HL-60 (cell line): ENCODE measurements around the gene RAD18.
A peak's percentile ranks its signal among the peaks of the same experiment; 100 is the strongest.

ENCODE experiments used
- DNase-seq, 2 experiments: peaks; one replicate each; pipeline ENCODE4 v3.0.0-alpha.2; 2010 to 2020; ENCODE audit warnings: low read depth in 1 of 2, low spot score in 1 of 2
- H3K27ac ChIP-seq: fragments of 250-450 bp; sonication (Bioruptor Pico); replicated peaks from 2 replicates; pipeline ENCODE4 v1.5.1; 2020; ENCODE audit warnings: mild to moderate bottlenecking, moderate library complexity
- H3K27me3 ChIP-seq: fragments of 250-450 bp; sonication (Bioruptor Pico); 2 replicates; pipeline ENCODE4 v1.5.1; 2021; ENCODE audit warnings: mild to moderate bottlenecking, moderate library complexity; ENCODE audit not compliant: insufficient read depth, poor library complexity, severe bottlenecking
- H3K4me3 ChIP-seq: replicated peaks from 2 replicates; pipeline ENCODE4 v1.5.1; 2011; ENCODE audit warnings: mild to moderate bottlenecking, control low read depth, low read length; ENCODE audit not compliant: insufficient read depth
- GABPA ChIP-seq: IDR thresholded peaks from 2 replicates; pipeline ENCODE4 v1.6.1; 2012; ENCODE audit warnings: low read depth
- POLR2AphosphoS5 ChIP-seq: IDR thresholded peaks from 2 replicates; pipeline ENCODE4 v1.6.1; 2012; ENCODE audit warnings: low read depth
- SPI1 ChIP-seq: IDR thresholded peaks from 2 replicates; pipeline ENCODE4 v1.6.1; 2012; ENCODE audit warnings: low read depth, mild to moderate bottlenecking, borderline replicate concordance
- long read RNA-seq: library from polyadenylated mRNA; unstranded; transcript quantifications from one replicate; pipeline ENCODE4 v2.0.0, GENCODE V29; 2020
- TF ChIP-seq, protein P1 (sequence below): IDR thresholded peaks from one replicate; pipeline ENCODE4 v1.5.1; 2011; ENCODE audit warnings: low read length, control low read depth, inconsistent platforms; ENCODE audit not compliant: insufficient read depth
- TF ChIP-seq, protein P2 (sequence below): IDR thresholded peaks from 2 replicates; pipeline ENCODE4 v1.6.1; 2012; ENCODE audit warnings: low read depth; ENCODE audit not compliant: insufficient replicate concordance

Gene RAD18, protein sequence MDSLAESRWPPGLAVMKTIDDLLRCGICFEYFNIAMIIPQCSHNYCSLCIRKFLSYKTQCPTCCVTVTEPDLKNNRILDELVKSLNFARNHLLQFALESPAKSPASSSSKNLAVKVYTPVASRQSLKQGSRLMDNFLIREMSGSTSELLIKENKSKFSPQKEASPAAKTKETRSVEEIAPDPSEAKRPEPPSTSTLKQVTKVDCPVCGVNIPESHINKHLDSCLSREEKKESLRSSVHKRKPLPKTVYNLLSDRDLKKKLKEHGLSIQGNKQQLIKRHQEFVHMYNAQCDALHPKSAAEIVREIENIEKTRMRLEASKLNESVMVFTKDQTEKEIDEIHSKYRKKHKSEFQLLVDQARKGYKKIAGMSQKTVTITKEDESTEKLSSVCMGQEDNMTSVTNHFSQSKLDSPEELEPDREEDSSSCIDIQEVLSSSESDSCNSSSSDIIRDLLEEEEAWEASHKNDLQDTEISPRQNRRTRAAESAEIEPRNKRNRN
- long read RNA-seq, full-length matches to known transcripts: 45 of 71 reads
- long read RNA-seq, partial matches to known transcripts: 21 of 71 reads
- long read RNA-seq, other reads (novel, unspliced or antisense): 5 of 71 reads

DNA sequence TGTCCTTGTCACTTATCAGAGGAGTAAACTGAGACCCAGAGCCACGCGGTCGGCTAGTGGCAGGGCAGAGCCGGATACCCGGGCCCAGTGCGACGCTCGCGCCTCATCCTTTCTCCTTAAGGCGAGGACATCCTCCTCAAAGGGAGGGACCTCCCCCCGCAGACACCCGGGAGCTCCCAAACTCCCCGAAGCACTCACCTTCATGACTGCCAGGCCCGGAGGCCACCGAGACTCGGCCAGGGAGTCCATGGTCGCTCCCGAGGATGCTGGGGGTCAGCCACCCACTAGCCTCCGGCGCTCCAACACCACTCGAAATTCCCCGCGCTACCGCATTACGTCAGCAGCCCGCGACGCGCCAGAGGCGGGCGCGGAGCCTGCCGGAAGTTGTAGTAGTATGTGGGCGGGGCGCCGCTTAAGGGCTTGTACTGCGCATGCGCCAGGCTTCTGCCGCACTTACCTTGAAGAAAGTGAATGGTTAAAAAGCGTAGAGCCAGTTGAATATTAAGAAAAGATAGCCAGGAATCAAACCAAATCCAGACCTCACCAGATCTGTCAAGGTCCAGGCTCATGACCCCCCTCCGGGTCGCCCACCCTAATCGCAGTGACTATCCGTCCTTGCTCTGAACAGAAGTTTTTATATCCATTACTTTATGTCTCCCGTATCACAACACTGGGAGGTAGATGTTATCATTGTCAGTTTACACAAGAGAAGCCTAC, at the start of gene RAD18:
TSS of gene RAD18 (minus strand) at position 336 of the 717 bp plus-strand sequence. CDS start at position 249, 87 bp downstream.
- no peaks in the 10 kb centered on the region for H3K27me3 ChIP-seq
- peak within 1 kb of the TSS; percentile 67 for H3K27ac ChIP-seq
- peak; percentile 76 to 91 for DNase-seq
- H3K4me3 ChIP-seq: peak within 1 kb of the TSS; percentile 81
- TF ChIP-seq SPI1 (no peak), POLR2AphosphoS5 (peak; percentile 55; the same call in 1 of the 2 replicates), GABPA (peak; percentile 57; the same call in 1 of the 2 replicates)

DNA sequence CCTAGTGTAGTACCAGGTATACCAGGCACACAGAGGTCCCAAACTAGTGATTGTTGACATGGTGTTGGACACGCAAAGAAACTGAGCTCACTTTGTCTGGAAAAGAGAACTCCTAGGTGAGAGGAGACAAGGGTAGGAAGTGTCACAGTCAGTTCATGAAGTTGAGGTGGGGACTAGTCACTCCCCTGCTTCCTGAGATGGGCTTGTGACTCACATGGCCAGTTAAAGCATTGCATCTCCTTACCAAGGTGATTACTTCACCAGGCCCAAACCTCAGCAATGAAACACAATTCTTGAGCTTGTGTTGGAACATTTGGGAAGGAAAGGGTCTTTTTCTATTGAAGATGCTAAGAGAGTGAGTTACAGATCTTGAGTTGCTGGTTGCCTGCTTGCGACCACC, 49.2 kb upstream of the RAD18 start:
- no peak for DNase-seq
- Histone ChIP-seq H3K27me3 (no peaks in the 10 kb centered on the region), H3K27ac (no peak overlapping the region), H3K4me3 (no peak overlapping the region)
- TF ChIP-seq, protein P1, sequence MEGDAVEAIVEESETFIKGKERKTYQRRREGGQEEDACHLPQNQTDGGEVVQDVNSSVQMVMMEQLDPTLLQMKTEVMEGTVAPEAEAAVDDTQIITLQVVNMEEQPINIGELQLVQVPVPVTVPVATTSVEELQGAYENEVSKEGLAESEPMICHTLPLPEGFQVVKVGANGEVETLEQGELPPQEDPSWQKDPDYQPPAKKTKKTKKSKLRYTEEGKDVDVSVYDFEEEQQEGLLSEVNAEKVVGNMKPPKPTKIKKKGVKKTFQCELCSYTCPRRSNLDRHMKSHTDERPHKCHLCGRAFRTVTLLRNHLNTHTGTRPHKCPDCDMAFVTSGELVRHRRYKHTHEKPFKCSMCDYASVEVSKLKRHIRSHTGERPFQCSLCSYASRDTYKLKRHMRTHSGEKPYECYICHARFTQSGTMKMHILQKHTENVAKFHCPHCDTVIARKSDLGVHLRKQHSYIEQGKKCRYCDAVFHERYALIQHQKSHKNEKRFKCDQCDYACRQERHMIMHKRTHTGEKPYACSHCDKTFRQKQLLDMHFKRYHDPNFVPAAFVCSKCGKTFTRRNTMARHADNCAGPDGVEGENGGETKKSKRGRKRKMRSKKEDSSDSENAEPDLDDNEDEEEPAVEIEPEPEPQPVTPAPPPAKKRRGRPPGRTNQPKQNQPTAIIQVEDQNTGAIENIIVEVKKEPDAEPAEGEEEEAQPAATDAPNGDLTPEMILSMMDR: no peak

DNA sequence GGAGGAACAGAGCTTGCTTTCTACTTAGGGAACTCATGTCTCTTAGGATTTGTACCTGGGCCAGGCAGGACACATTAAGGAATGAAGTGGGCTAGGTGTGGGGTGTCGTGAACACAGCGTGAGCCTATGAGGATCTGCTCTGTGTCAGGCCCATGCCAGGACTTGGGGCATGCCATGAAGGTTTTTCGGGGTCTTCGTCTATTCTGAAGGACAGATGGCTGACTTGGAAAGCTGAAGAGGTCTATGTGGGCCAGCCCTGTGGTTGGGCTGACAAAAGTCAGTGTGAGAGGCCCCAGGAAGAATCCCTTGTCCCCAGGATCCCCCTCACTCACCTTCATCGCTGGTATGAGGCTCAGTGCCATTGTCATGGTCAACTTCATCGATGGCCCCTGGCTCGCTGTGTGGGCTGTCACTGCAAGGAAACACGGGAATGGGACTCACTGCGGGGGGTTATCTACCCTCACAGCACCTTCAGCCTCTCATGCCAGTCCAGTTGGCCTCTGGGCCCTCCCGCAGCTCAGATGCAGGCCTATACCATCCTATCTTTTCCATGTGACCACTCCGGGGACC, 46.8 kb upstream of the RAD18 start:
- H3K27me3 ChIP-seq: no peaks in the 10 kb centered on the region
- no peak overlapping the region for H3K4me3 ChIP-seq
- no peak overlapping the region for H3K27ac ChIP-seq
- no peak for DNase-seq
- TF ChIP-seq GABPA (no peak), SPI1 (no peak), POLR2AphosphoS5 (no peak)
- TF ChIP-seq, protein P2, sequence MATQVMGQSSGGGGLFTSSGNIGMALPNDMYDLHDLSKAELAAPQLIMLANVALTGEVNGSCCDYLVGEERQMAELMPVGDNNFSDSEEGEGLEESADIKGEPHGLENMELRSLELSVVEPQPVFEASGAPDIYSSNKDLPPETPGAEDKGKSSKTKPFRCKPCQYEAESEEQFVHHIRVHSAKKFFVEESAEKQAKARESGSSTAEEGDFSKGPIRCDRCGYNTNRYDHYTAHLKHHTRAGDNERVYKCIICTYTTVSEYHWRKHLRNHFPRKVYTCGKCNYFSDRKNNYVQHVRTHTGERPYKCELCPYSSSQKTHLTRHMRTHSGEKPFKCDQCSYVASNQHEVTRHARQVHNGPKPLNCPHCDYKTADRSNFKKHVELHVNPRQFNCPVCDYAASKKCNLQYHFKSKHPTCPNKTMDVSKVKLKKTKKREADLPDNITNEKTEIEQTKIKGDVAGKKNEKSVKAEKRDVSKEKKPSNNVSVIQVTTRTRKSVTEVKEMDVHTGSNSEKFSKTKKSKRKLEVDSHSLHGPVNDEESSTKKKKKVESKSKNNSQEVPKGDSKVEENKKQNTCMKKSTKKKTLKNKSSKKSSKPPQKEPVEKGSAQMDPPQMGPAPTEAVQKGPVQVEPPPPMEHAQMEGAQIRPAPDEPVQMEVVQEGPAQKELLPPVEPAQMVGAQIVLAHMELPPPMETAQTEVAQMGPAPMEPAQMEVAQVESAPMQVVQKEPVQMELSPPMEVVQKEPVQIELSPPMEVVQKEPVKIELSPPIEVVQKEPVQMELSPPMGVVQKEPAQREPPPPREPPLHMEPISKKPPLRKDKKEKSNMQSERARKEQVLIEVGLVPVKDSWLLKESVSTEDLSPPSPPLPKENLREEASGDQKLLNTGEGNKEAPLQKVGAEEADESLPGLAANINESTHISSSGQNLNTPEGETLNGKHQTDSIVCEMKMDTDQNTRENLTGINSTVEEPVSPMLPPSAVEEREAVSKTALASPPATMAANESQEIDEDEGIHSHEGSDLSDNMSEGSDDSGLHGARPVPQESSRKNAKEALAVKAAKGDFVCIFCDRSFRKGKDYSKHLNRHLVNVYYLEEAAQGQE: no peak
- TF ChIP-seq, protein P1: no peak

DNA sequence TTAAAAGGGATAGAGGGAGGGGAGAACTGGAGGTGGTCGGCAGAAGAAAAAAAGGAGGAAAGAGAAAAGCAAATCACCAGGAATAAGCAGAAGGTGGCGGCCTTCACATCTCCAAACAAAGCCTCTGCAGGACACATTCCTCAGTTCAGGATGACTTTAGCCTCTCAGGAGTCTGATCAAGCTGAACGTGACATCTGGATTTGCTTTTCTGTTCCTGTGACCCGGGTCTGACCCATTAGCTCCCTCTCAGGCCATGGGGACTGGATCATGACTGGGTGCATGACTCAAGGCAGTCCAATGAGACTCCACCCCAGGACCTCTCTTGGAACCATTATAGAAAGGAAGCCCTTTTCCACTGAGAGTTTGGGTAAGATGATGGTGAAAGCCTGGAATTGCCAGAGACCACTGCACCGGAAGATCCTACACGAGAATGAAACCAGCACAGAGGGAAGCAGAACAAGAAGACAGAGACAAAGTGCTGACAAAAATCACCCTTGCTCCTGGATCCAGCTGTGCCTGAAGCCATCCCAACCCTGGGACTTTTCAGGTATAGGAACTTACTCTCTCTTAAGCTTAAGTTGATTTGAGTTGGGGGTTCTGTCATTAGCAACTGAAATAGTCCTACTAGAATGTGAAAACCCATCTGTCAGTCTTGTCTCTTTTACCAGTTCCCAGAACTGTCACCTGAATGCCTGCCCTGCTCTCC, 45.4 kb upstream of the RAD18 start:
- no peak overlapping the region for H3K27ac ChIP-seq
- H3K4me3 ChIP-seq: no peak overlapping the region
- no peak for DNase-seq
- TF ChIP-seq, protein P2: no peak
- TF ChIP-seq POLR2AphosphoS5 (no peak), SPI1 (no peak), GABPA (no peak)
- TF ChIP-seq, protein P1: no peak
- no peaks in the 10 kb centered on the region for H3K27me3 ChIP-seq
